Transverse colon (tissue), 4 donors: ENCODE data around the gene ZFAND2B. TPM values are rescaled to one million over a fixed set of nuclear protein-coding genes. Genes with fewer than 3 reads are reported as not detected.

ENCODE experiments used
- DNase-seq: peaks from one replicate; pipeline ENCODE4 v3.0.0-alpha.2; 2019
- H3K27ac ChIP-seq, 4 donors: fragments of 200-600 bp; sonication (generic); 2 replicates each; pipeline ENCODE4 v1.5.1; 2016 to 2018; ENCODE audit warnings: inconsistent platforms in 4 of 4
- H3K27me3 ChIP-seq: fragments of 200-600 bp; sonication (generic); 2 replicates; pipeline ENCODE4 v1.5.1; 2017; ENCODE audit warnings: inconsistent platforms
- H3K36me3 ChIP-seq, 4 donors: fragments of 200-600 bp; sonication (generic); 2 replicates each; pipeline ENCODE4 v1.5.1; 2017 to 2019; ENCODE audit warnings: inconsistent platforms in 4 of 4
- H3K4me1 ChIP-seq, 4 donors: fragments of 200-600 bp; sonication (generic); 2 replicates each; pipeline ENCODE4 v1.5.1; 2017 to 2020; ENCODE audit warnings: inconsistent platforms in 4 of 4
- H3K4me3 ChIP-seq, 4 donors: fragments of 200-600 bp; sonication (generic); 1 replicate in 1 of 4; 2 replicates in 3 of 4; pipeline versions ENCODE4 v1.5.1 to v1.6.1; 2017 to 2019; ENCODE audit warnings: inconsistent platforms in 4 of 4
- H3K9me3 ChIP-seq, 2 donors: fragments of 200-600 bp; sonication (generic); 2 replicates each; pipeline ENCODE4 v1.5.1; 2017 to 2019; ENCODE audit warnings: inconsistent platforms in 2 of 2
- EP300 ChIP-seq: sonication (generic); formaldehyde crosslinking; IDR thresholded peaks from one replicate; pipeline ENCODE4 v1.6.1; 2017; ENCODE audit warnings: antibody characterized with exemption, low read depth
- POLR2A ChIP-seq: fragments of 450-650 bp; IDR thresholded peaks from one replicate; pipeline ENCODE4 v1.6.1; 2016; ENCODE audit warnings: antibody characterized with exemption, mild to moderate bottlenecking, moderate library complexity
- POLR2AphosphoS5 ChIP-seq, 3 donors: sonication (generic); formaldehyde crosslinking; IDR thresholded peaks; one replicate each; pipeline ENCODE4 v1.6.1; 2016; ENCODE audit warnings: antibody characterized with exemption in 3 of 3
- WGBS, 2 donors: methylation state at CpG; one replicate each; pipeline ENCODE4 v1.1.5; 2018; ENCODE audit warnings: low coverage in 1 of 2; 5-methylcytosine and 5-hydroxymethylcytosine counted together
- in situ Hi-C, 4 donors: fragments of 200-750 bp; cut with MboI; loops; one replicate each; pipeline versions ENCODE4 v1.15.0 to v1.15.1; 2017; ENCODE audit warnings: low sequenced_read_pairs in 3 of 4, low pct_ligation_motif_present in 1 of 4, low pct_unique_long_range_greater_than_20kb in 1 of 4
- intact Hi-C: fragments of 100-400 bp; cut with DNase I; formaldehyde crosslinking; loops from one replicate; pipeline ENCODE4 v1.15.1; 2023; ENCODE audit warnings: low total_unique reads
- total RNA-seq, 4 donors: library from RNA; depleted of rRNA; stranded (reverse); fragments of >200 nt; gene quantifications; one replicate each; pipeline ENCODE4 v1.1.0, GENCODE V29; 2016
- TF ChIP-seq, protein P1 (sequence below), 5 experiments: fragments of 200-600 bp in 3 of 5; fragments of 450-650 bp in 2 of 5; sonication (generic) in 3 of 5; IDR thresholded peaks; 1 replicate in 2 of 5; 2 replicates in 3 of 5; pipeline ENCODE4 v1.5.1; 2016 to 2017; ENCODE audit warnings: antibody characterized with exemption in 5 of 5, inconsistent platforms in 3 of 5, mild to moderate bottlenecking in 2 of 5, moderate library complexity in 1 of 5

Gene ZFAND2B
- total RNA-seq, 4 donors from 2014 or later = 90.2 to 156 (median 119) TPM

- TF ChIP-seq POLR2A (no peak), POLR2AphosphoS5 (IDR thresholded peaks at IDR 0.05) (no peak), EP300 (no peak)
- TF ChIP-seq, protein P1, sequence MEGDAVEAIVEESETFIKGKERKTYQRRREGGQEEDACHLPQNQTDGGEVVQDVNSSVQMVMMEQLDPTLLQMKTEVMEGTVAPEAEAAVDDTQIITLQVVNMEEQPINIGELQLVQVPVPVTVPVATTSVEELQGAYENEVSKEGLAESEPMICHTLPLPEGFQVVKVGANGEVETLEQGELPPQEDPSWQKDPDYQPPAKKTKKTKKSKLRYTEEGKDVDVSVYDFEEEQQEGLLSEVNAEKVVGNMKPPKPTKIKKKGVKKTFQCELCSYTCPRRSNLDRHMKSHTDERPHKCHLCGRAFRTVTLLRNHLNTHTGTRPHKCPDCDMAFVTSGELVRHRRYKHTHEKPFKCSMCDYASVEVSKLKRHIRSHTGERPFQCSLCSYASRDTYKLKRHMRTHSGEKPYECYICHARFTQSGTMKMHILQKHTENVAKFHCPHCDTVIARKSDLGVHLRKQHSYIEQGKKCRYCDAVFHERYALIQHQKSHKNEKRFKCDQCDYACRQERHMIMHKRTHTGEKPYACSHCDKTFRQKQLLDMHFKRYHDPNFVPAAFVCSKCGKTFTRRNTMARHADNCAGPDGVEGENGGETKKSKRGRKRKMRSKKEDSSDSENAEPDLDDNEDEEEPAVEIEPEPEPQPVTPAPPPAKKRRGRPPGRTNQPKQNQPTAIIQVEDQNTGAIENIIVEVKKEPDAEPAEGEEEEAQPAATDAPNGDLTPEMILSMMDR (IDR thresholded peaks at IDR 0.05) = no peak
- intact Hi-C loops (loop anchor here (10.0 kb wide), 1 partner anchor 56 kb away; the partner anchor contains the start of genes ANKZF1 and ATG9A), in situ Hi-C loops (loop anchor here in 2 of 4 donors (10.0 to 25.0 kb wide), 2 partner anchors 46 to 118 kb away; partner anchors contain the start of genes ABCB6 (in 1 of the 2) and DNAJB2 (in 1 of the 2))
- no peak for DNase-seq
- Histone ChIP-seq H3K4me1 (peaks cover 0 to 18% (median 0%) of the 10 kb centered on the region in 4 donors), H3K27ac (no peak overlapping the region), H3K4me3 (no peak overlapping the region), H3K27me3 (no peaks in the 10 kb centered on the region), H3K9me3 (no peaks in the 10 kb centered on the region), H3K36me3 (peaks cover 0 to 16% (median 3%) of the 10 kb centered on the region in 4 donors)
Measured at GRCh38 chr2:219168932-219169331, 37.6 kb upstream of the ZFAND2B start.

- Histone ChIP-seq H3K9me3 (no peaks in the 10 kb centered on the region), H3K4me1 (peaks cover 0 to 27% (median 5%) of the 10 kb centered on the region in 4 donors), H3K4me3 (no peak within 1 kb of the TSS), H3K27me3 (no peaks in the 10 kb centered on the region), H3K27ac (peak within 1 kb of the TSS in 3 of 4 donors; percentile 61 to 79 (median 65)), H3K36me3 (peaks cover 0 to 25% (median 7%) of the 10 kb centered on the region in 4 donors)
- intact Hi-C loops (loop anchor here (10.0 kb wide), 1 partner anchor 55 kb away; the partner anchor contains the start of genes ANKZF1 and ATG9A), in situ Hi-C loops (loop anchor here (5.0 to 25.0 kb wide), 4 partner anchors 37 to 125 kb away; partner anchors contain the start of genes ABCB6 (in 1 of the 4), DNAJB2 (in 1 of the 4) and ZFAND2B (in 1 of the 4))
- TF ChIP-seq POLR2A = no peak
- TF ChIP-seq EP300 = no peak
- TF ChIP-seq, protein P1 (IDR thresholded peaks at IDR 0.05) = no peak
- TF ChIP-seq POLR2AphosphoS5 (IDR thresholded peaks at IDR 0.05) = no peak
- DNase-seq = peak; percentile 41
- WGBS, 2 donors = 79 to 80% methylated on average over 4 to 10 of the region's 10 CpGs
Measured at GRCh38 chr2:219169930-219170654, 36.5 kb upstream of the ZFAND2B start, which contains the start of gene SLC23A3. Gene SLC23A3 (minus strand): TSS chr2:219170029. CDS start chr2:219169984, 45 bp downstream.

- Histone ChIP-seq H3K4me1 (peaks cover 5 to 36% (median 14%) of the 10 kb centered on the region in 4 donors), H3K36me3 (peaks cover 0 to 25% (median 7%) of the 10 kb centered on the region in 4 donors), H3K4me3 (no peak overlapping the region), H3K9me3 (no peaks in the 10 kb centered on the region), H3K27ac (peak overlapping the region; percentile 43 to 79 (median 63)), H3K27me3 (no peaks in the 10 kb centered on the region)
- in situ Hi-C loops (loop anchor here in 3 of 4 donors (5.0 to 25.0 kb wide), 3 partner anchors 36 to 124 kb away; partner anchors contain the start of genes DNAJB2 (in 1 of the 3) and ZFAND2B (in 1 of the 3)), intact Hi-C loops (no loop called here)
- DNase-seq = peak; percentile 38
- TF ChIP-seq, protein P1 (IDR thresholded peaks at IDR 0.05) = peak; percentile 63 to 75 (median 69)
- TF ChIP-seq POLR2A = no peak
- TF ChIP-seq POLR2AphosphoS5 (IDR thresholded peaks at IDR 0.05) = peak in 2 of 3 donors; percentile 28 to 37
- 32% methylated on average over 6 of the region's 6 CpGs; no CpG with 5 or more reads in 1 of the 2 donors for WGBS, 2 donors
Measured at GRCh38 chr2:219171231-219171651, 35.3 kb upstream of the ZFAND2B start.
